NT2/D1 (cell line): ENCODE measurements around the gene TEX29.

Experiments used
- DNase-seq: peaks from one replicate; pipeline ENCODE4 v3.0.0-alpha.2; 2011; ENCODE audit warnings: low read depth, low spot score
- H3K27me3 ChIP-seq: 2 replicates; pipeline ENCODE4 v1.6.0; 2011; ENCODE audit warnings: mild to moderate bottlenecking; ENCODE audit not compliant: insufficient read length, insufficient read depth
- H3K36me3 ChIP-seq: 2 replicates; pipeline ENCODE4 v1.6.1; 2011; ENCODE audit warnings: mild to moderate bottlenecking, low read length, mixed read lengths; ENCODE audit not compliant: insufficient read depth, insufficient read length
- H3K4me1 ChIP-seq: 2 replicates; pipeline ENCODE4 v1.5.1; 2011; ENCODE audit not compliant: insufficient read depth, insufficient read length
- H3K4me3 ChIP-seq: 2 replicates; pipeline ENCODE4 v1.5.1; 2011; ENCODE audit warnings: low read depth; ENCODE audit not compliant: insufficient read length
- H3K9ac ChIP-seq: 2 replicates; pipeline ENCODE4 v1.6.0; 2011; ENCODE audit warnings: low read depth; ENCODE audit not compliant: insufficient read length
- H3K9me3 ChIP-seq: 2 replicates; pipeline ENCODE4 v1.5.1; 2011; ENCODE audit warnings: mild to moderate bottlenecking, low read length; ENCODE audit not compliant: insufficient read depth
- SUZ12 ChIP-seq: IDR thresholded peaks from 2 replicates; pipeline ENCODE4 v1.6.1; 2011; ENCODE audit not compliant: insufficient read length, insufficient read depth; ENCODE audit errors: extremely low read depth
- YY1 ChIP-seq: IDR thresholded peaks from 2 replicates; pipeline ENCODE4 v1.6.1; 2011; ENCODE audit not compliant: insufficient read length, insufficient read depth
- ZNF274 ChIP-seq: IDR thresholded peaks from 2 replicates; pipeline ENCODE4 v1.6.1; 2011; ENCODE audit warnings: mild to moderate bottlenecking, low read depth, low read length

The TEX29 gene

DNA sequence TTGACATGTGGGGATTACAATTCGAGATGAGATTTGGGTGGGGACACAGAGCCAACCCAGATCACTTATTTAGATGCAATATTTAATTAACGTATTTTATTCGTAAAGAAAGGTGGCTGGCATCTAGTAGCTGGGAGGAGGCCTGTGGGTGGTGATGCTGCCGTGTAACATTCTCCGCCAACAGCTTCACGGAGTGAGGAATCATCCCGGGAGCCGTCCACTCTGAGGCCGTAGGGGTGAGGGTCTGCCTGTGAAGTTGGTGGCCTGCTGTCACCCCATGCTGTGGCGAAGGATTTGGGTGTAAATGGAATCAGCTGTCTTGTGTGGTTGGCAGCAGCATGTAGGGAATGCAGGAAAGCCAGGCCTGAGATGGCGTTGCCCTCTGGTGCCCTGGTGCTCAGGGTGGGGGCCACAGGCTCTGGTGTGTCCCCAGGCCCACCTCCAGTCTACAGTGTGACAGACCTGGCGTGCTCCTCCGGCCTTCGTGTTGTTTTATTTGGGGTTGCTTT is 3.3 kb upstream of the TEX29 start:
- no peak for DNase-seq
- no peak overlapping the region for H3K9ac ChIP-seq
- H3K4me1 ChIP-seq = no peaks in the 10 kb centered on the region
- TF ChIP-seq YY1 = no peak
- TF ChIP-seq SUZ12 = no peak
- no peak for TF ChIP-seq ZNF274
- H3K36me3 ChIP-seq = no peaks in the 10 kb centered on the region
- H3K4me3 ChIP-seq = no peak overlapping the region
- H3K9me3 ChIP-seq = peaks cover 19% of the 10 kb centered on the region; the same call in 1 of the 2 replicates
- H3K27me3 ChIP-seq = no peaks in the 10 kb centered on the region

- DNase-seq = no peak
- Histone ChIP-seq H3K4me3 (no peak overlapping the region), H3K27me3 (no peaks in the 10 kb centered on the region), H3K36me3 (no peaks in the 10 kb centered on the region), H3K4me1 (peaks cover 2% of the 10 kb centered on the region), H3K9me3 (peaks cover 12% of the 10 kb centered on the region; the same call in 1 of the 2 replicates), H3K9ac (no peak overlapping the region)
- TF ChIP-seq ZNF274 (no peak), SUZ12 (no peak), YY1 (no peak)
Observed at GRCh38 chr13:111317571-111318345, 2.7 kb upstream of the TEX29 start.

GRCh38 chr13:111318386-111318785 is 2.1 kb upstream of the TEX29 start:
- Histone ChIP-seq H3K27me3 (no peaks in the 10 kb centered on the region), H3K36me3 (no peaks in the 10 kb centered on the region), H3K4me1 (peaks cover 2% of the 10 kb centered on the region), H3K4me3 (no peak overlapping the region), H3K9ac (no peak overlapping the region), H3K9me3 (peaks cover 6% of the 10 kb centered on the region; the same call in 1 of the 2 replicates)
- TF ChIP-seq YY1 (no peak), ZNF274 (no peak), SUZ12 (no peak)
- DNase-seq = no peak

GRCh38 chr13:111319521-111319920 is 921 bp upstream of the TEX29 start:
- TF ChIP-seq SUZ12 = no peak
- TF ChIP-seq YY1 = no peak
- TF ChIP-seq ZNF274 = no peak
- no peak for DNase-seq
- no peaks in the 10 kb centered on the region for H3K9me3 ChIP-seq

DNA sequence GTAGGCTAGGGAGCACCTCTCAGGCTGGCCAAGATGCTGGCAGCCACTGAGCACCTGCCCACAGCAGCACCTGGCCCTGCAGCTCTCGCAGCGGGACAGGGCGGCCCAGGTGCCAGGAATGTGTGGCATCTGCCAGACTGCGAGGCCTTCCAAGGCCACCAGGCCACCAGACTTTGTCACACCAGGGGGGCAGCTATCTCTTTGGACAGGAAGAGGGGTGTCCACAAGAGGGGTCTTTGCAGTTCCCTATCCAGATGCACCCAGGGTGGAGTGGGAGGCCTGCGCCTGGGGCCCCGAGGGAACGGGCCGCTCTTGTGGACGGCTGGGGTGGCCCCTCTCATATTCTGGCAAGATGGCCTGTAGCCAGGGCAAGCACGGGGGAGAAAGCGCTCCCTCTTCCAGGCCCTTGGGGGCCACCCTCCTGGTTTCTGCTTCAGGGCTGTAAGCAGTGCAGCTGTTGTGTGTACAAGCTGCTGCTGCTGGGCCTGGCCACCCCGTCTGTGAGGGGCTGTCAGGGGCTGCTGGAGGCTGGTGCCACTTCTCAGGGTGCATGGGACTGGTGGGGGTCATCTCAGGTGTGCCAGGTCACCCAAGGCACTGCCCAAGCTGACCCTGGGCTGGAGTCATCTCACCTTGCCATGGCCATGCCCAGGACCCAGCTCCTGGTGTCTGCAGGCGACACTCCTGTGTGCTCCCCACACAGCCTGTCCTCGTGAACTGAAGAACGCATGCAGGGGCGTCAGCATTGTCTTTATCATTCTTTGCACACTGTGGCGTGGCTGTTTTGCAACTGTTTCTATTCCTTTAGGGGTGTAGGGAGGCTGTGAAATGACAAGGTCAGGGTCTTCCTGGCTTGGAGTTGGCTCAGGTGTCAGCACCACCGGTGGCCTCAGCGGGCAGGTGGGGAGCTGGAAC is 1.8 kb downstream of the TEX29 start:
- no peak for TF ChIP-seq SUZ12
- TF ChIP-seq YY1 = no peak
- no peak for TF ChIP-seq ZNF274
- H3K4me1 ChIP-seq = peaks cover 2% of the 10 kb centered on the region
- H3K9ac ChIP-seq = no peak overlapping the region
- no peak for DNase-seq
- H3K27me3 ChIP-seq = no peaks in the 10 kb centered on the region
- H3K36me3 ChIP-seq = no peaks in the 10 kb centered on the region
- no peak overlapping the region for H3K4me3 ChIP-seq
- no peaks in the 10 kb centered on the region for H3K9me3 ChIP-seq

More at GRCh38 chr13:111319521-111319920, 921 bp upstream of the TEX29 start:
- no peak overlapping the region for H3K9ac ChIP-seq
- H3K36me3 ChIP-seq = no peaks in the 10 kb centered on the region
- H3K27me3 ChIP-seq = no peaks in the 10 kb centered on the region
- H3K4me1 ChIP-seq = peaks cover 2% of the 10 kb centered on the region
- no peak overlapping the region for H3K4me3 ChIP-seq

- H3K36me3 ChIP-seq = no peaks in the 10 kb centered on the region
- H3K9ac ChIP-seq = no peak overlapping the region
- H3K27me3 ChIP-seq = no peaks in the 10 kb centered on the region
- no peak overlapping the region for H3K4me3 ChIP-seq
- no peak for TF ChIP-seq SUZ12
- no peak for TF ChIP-seq ZNF274
- no peak for TF ChIP-seq YY1
- DNase-seq = no peak
- no peaks in the 10 kb centered on the region for H3K9me3 ChIP-seq
- peaks cover 2% of the 10 kb centered on the region for H3K4me1 ChIP-seq
Observed at GRCh38 chr13:111322916-111323331, 2.5 kb downstream of the TEX29 start.

- Histone ChIP-seq H3K4me3 (no peak overlapping the region), H3K9ac (no peak overlapping the region), H3K4me1 (peaks cover 2% of the 10 kb centered on the region), H3K36me3 (no peaks in the 10 kb centered on the region), H3K9me3 (no peaks in the 10 kb centered on the region), H3K27me3 (no peaks in the 10 kb centered on the region)
- no peak for DNase-seq
- TF ChIP-seq SUZ12 = no peak
- no peak for TF ChIP-seq YY1
- no peak for TF ChIP-seq ZNF274
Observed at GRCh38 chr13:111323549-111323948, 3.1 kb downstream of the TEX29 start.
